ENCODE measurements around the gene ARHGAP9. TPM values are rescaled to one million over a fixed set of nuclear protein-coding genes. Genes with fewer than 3 reads are reported as not detected.

The ARHGAP9 gene
- total RNA-seq, 1 donor from 2014 or later: 28.7 TPM

GRCh38 chr12:57451233-57451778, 28.4 kb downstream of the ARHGAP9 start:
- Histone ChIP-seq H3K9me3 (no peaks in the 10 kb centered on the region), H3K27me3 (no peaks in the 10 kb centered on the region), H3K27ac (no peak overlapping the region), H3K4me3 (no peak overlapping the region), H3K36me3 (no peaks in the 10 kb centered on the region), H3K4me1 (no peaks in the 10 kb centered on the region)
- no peak for TF ChIP-seq POLR2AphosphoS5 (IDR thresholded peaks at IDR 0.05; ENCODE audit: insufficient read depth in 1 of 2, low read depth in 1 of 2)
- intact Hi-C loops (cut with DNase I): loop anchor here (5.0 to 10.0 kb wide), 2 partner anchors 147 to 189 kb away; no protein-coding TSS in a partner anchor
- DNase-seq (ENCODE audit: extremely low spot score in 2 of 2): no peak

DNA sequence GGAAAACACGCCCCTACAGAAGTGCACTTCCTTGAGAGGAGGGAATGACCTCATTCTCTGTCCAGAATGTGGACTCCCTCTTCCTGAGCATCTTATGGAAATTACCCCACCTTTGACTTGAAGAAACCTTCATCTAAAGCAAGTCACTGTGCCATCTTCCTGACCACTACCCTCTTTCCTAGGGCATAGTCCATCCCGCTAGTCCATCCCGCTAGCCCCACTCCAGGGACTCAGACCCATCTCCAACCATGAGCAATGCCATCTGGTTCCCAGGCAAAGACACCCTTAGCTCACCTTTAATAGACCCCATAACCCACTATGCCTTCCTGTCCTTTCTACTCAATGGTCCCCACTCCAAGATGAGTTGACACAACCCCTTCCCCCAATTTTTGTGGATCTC, 29.6 kb downstream of the ARHGAP9 start:
- no peaks in the 10 kb centered on the region for H3K36me3 ChIP-seq
- no peaks in the 10 kb centered on the region for H3K4me1 ChIP-seq
- intact Hi-C loops (cut with DNase I): loop anchor here (5.0 to 10.0 kb wide), 2 partner anchors 145 to 188 kb away; no protein-coding TSS in a partner anchor
- no peaks in the 10 kb centered on the region for H3K9me3 ChIP-seq
- no peak for TF ChIP-seq CTCF (IDR thresholded peaks at IDR 0.05)
- no peak for TF ChIP-seq POLR2A (IDR thresholded peaks at IDR 0.05)
- TF ChIP-seq POLR2AphosphoS5 (IDR thresholded peaks at IDR 0.05; ENCODE audit: insufficient read depth in 1 of 2, low read depth in 1 of 2): no peak
- no peaks in the 10 kb centered on the region for H3K27me3 ChIP-seq
- no peak overlapping the region for H3K4me3 ChIP-seq
- DNase-seq (ENCODE audit: extremely low spot score in 2 of 2): no peak
- no peak overlapping the region for H3K27ac ChIP-seq

- H3K4me3 ChIP-seq: no peak overlapping the region
- intact Hi-C loops (cut with DNase I): no loop called here
- no peaks in the 10 kb centered on the region for H3K9me3 ChIP-seq
- TF ChIP-seq POLR2AphosphoS5 (IDR thresholded peaks at IDR 0.05; ENCODE audit: insufficient read depth in 1 of 2, low read depth in 1 of 2) (no peak), CTCF (IDR thresholded peaks at IDR 0.05) (no peak), POLR2A (IDR thresholded peaks at IDR 0.05) (no peak)
- no peak overlapping the region for H3K27ac ChIP-seq
- no peaks in the 10 kb centered on the region for H3K36me3 ChIP-seq
- no peaks in the 10 kb centered on the region for H3K27me3 ChIP-seq
- no peak for DNase-seq (ENCODE audit: extremely low spot score in 2 of 2)
- H3K4me1 ChIP-seq: no peaks in the 10 kb centered on the region
These were observed 30.3 kb downstream of the ARHGAP9 start for GRCh38 chr12:57449375-57449774.

GRCh38 chr12:57448669-57449068, 31.0 kb downstream of the ARHGAP9 start:
- Histone ChIP-seq H3K27me3 (no peaks in the 10 kb centered on the region), H3K4me1 (no peaks in the 10 kb centered on the region), H3K36me3 (no peaks in the 10 kb centered on the region), H3K27ac (no peak overlapping the region), H3K4me3 (no peak overlapping the region), H3K9me3 (no peaks in the 10 kb centered on the region)
- no peak for DNase-seq (ENCODE audit: extremely low spot score in 2 of 2)
- intact Hi-C loops (cut with DNase I): no loop called here
- TF ChIP-seq POLR2A (IDR thresholded peaks at IDR 0.05) (no peak), CTCF (IDR thresholded peaks at IDR 0.05) (no peak), POLR2AphosphoS5 (IDR thresholded peaks at IDR 0.05; ENCODE audit: insufficient read depth in 1 of 2, low read depth in 1 of 2) (no peak)

DNA sequence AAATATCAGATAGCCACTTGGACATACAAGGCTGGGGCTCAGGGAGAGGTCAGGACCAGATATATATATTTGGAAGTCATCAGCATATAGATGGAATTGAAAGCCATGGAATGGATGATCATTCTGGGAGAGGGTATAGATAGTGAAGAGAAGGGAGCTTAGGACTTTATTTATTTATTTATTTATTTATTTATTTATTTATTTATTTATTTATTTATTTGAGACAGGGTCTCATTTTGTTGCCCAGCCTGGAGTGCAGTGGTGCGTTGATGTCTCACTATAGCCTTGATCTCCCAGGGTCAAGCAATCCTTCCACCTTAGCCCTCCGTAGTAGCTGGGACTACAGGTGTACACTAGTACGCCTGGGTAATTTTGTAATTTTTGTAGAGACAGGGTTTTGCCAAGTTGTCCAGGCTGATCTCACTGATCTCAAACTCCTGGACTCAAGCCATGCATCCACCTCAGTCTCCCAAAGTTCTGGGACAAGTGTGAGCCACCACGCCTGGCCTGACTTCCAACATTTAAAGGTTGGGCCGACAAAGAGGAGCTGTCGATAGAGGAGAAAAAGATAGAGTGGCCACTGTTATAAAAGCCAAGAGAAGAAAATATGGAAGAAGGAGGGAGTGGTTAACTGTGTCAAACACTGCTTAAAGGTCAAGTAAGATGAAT, 33.2 kb downstream of the ARHGAP9 start:
- intact Hi-C loops (cut with DNase I): no loop called here

More for the DNA sequence above, 33.2 kb downstream of the ARHGAP9 start:
- TF ChIP-seq CTCF (IDR thresholded peaks at IDR 0.05) (no peak), POLR2AphosphoS5 (IDR thresholded peaks at IDR 0.05; ENCODE audit: insufficient read depth in 1 of 2, low read depth in 1 of 2) (no peak), POLR2A (IDR thresholded peaks at IDR 0.05) (no peak)
- no peak overlapping the region for H3K4me3 ChIP-seq
- DNase-seq (ENCODE audit: extremely low spot score in 2 of 2): no peak
- H3K27me3 ChIP-seq: no peaks in the 10 kb centered on the region
- no peak overlapping the region for H3K27ac ChIP-seq
- H3K36me3 ChIP-seq: no peaks in the 10 kb centered on the region
- no peaks in the 10 kb centered on the region for H3K4me1 ChIP-seq
- H3K9me3 ChIP-seq: no peaks in the 10 kb centered on the region

Data from vagina (tissue), 2 donors.